ENCODE data around the gene VGLL4.

DNA sequence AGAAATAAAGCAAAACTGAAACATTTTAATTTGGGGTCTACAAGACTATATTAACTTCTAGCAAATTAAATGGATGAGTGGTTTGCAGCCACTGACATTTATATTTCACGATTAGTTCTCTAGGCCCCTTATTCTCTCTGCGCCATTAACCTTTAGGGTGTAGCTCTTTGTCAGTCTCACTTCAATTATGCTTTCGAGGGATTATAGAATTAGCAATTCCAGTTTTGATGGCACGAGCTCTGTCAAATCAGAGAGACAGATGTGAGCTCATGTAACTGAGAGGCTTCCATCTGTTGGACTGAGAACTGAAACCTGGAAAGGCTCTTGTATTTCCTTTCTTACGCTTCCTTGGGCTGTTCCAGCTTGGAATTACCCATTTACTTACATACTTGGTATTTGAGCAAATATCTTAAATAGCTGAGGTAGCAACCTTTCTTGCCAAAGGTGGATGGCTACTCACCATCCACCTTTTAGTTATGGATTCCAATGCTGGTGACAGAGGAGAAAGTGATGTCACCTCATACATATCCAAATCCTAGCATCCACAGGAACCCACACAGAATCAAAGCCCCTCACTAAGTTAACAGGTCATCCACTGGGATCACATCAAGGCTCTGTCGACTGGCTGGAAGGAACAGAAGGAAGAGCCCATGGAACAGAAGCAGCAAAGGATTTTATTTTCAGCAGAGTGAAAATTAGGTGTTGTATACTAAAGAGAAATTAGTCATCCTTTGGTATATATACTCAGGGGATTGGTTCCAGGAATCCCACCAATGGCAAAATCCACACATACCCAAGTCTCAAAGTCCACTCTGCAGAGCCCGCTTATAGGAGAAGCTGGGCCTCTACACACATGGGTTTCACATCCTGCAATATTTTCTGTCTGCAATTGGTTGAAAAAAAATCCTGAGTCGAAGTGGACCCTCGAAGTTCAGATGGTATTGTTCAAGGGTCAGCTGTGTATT, 20.8 kb downstream of the VGLL4 start:
- TF ChIP-seq FOXJ3 (CRISPR knock-in tag; IDR thresholded peaks at IDR 0.05; ENCODE audit: borderline replicate concordance) (no peak), TEAD4 (CRISPR knock-in tag; IDR thresholded peaks at IDR 0.05) (no peak), CREB1 (CRISPR knock-in tag; IDR thresholded peaks at IDR 0.05) (no peak), JUN (CRISPR knock-in tag; IDR thresholded peaks at IDR 0.05) (no peak), GABPB1 (CRISPR knock-in tag; IDR thresholded peaks at IDR 0.05) (no peak)
- TF ChIP-seq, protein P1, sequence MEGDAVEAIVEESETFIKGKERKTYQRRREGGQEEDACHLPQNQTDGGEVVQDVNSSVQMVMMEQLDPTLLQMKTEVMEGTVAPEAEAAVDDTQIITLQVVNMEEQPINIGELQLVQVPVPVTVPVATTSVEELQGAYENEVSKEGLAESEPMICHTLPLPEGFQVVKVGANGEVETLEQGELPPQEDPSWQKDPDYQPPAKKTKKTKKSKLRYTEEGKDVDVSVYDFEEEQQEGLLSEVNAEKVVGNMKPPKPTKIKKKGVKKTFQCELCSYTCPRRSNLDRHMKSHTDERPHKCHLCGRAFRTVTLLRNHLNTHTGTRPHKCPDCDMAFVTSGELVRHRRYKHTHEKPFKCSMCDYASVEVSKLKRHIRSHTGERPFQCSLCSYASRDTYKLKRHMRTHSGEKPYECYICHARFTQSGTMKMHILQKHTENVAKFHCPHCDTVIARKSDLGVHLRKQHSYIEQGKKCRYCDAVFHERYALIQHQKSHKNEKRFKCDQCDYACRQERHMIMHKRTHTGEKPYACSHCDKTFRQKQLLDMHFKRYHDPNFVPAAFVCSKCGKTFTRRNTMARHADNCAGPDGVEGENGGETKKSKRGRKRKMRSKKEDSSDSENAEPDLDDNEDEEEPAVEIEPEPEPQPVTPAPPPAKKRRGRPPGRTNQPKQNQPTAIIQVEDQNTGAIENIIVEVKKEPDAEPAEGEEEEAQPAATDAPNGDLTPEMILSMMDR (IDR thresholded peaks at IDR 0.05) = no peak
- TF ChIP-seq, protein P2, sequence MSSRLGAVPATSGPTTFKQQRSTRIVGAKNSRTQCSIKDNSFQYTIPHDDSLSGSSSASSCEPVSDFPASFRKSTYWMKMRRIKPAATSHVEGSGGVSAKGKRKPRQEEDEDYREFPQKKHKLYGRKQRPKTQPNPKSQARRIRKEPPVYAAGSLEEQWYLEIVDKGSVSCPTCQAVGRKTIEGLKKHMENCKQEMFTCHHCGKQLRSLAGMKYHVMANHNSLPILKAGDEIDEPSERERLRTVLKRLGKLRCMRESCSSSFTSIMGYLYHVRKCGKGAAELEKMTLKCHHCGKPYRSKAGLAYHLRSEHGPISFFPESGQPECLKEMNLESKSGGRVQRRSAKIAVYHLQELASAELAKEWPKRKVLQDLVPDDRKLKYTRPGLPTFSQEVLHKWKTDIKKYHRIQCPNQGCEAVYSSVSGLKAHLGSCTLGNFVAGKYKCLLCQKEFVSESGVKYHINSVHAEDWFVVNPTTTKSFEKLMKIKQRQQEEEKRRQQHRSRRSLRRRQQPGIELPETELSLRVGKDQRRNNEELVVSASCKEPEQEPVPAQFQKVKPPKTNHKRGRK (CRISPR knock-in tag; IDR thresholded peaks at IDR 0.05; ENCODE audit: borderline replicate concordance) = no peak
- TF ChIP-seq, protein P3, sequence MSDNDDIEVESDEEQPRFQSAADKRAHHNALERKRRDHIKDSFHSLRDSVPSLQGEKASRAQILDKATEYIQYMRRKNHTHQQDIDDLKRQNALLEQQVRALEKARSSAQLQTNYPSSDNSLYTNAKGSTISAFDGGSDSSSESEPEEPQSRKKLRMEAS (CRISPR knock-in tag; IDR thresholded peaks at IDR 0.05) = no peak
- TF ChIP-seq, protein P4, sequence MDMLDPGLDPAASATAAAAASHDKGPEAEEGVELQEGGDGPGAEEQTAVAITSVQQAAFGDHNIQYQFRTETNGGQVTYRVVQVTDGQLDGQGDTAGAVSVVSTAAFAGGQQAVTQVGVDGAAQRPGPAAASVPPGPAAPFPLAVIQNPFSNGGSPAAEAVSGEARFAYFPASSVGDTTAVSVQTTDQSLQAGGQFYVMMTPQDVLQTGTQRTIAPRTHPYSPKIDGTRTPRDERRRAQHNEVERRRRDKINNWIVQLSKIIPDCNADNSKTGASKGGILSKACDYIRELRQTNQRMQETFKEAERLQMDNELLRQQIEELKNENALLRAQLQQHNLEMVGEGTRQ (CRISPR knock-in tag; IDR thresholded peaks at IDR 0.05) = no peak
- TF ChIP-seq, protein P5, sequence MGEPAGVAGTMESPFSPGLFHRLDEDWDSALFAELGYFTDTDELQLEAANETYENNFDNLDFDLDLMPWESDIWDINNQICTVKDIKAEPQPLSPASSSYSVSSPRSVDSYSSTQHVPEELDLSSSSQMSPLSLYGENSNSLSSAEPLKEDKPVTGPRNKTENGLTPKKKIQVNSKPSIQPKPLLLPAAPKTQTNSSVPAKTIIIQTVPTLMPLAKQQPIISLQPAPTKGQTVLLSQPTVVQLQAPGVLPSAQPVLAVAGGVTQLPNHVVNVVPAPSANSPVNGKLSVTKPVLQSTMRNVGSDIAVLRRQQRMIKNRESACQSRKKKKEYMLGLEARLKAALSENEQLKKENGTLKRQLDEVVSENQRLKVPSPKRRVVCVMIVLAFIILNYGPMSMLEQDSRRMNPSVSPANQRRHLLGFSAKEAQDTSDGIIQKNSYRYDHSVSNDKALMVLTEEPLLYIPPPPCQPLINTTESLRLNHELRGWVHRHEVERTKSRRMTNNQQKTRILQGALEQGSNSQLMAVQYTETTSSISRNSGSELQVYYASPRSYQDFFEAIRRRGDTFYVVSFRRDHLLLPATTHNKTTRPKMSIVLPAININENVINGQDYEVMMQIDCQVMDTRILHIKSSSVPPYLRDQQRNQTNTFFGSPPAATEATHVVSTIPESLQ (CRISPR knock-in tag; IDR thresholded peaks at IDR 0.05) = no peak

Measured in WTC11 (cell line).